K562 (cell line): ENCODE data around the gene TARS1. TPM values are rescaled to one million over a fixed set of nuclear protein-coding genes. Genes with fewer than 3 reads are reported as not detected.

ENCODE experiments used
- ATAC-seq: fragments of 200-7000 bp; cut with Tn5 transposase; 3 replicates; pipeline ENCODE4 v1.9.1; 2020; ENCODE audit warnings: moderate library complexity
- BruUV-seq: library from RNA; stranded (reverse); fragments of 400-500 nt; replicated peaks from 2 replicates; lab custom pipeline; 2021; lab: Mats Ljungman, UMichigan
- CTCF ChIA-PET: fragments of 300-600 bp; formaldehyde crosslinking; extraction: SDS; loops from one replicate; lab custom pipeline; 2021; ENCODE audit warnings: low intra/inter-chr PET ratio; lab: Yijun Ruan, JAX
- POLR2A ChIA-PET: fragments of 300-600, 350-650 bp; sonication (Branson Sonifier 250); formaldehyde crosslinking; extraction: SDS; loops from one replicate; lab custom pipeline; 2021; ENCODE audit warnings: antibody characterized with exemption, inconsistent platforms; lab: Yijun Ruan, JAX
- DNase-seq, 4 experiments: peaks; one replicate each; pipeline versions ENCODE4 v3.0.0 to v3.0.0-alpha.2; 2011 to 2018; ENCODE audit warnings: low spot score in 3 of 4, mixed read lengths in 3 of 4; ENCODE audit errors: extremely low read depth in 1 of 4
- FAIRE-seq: peaks from 2 replicates; lab custom pipeline; 2011; peaks lifted over from hg19 to GRCh38; lab: Jason Lieb, UNC
- H2AFZ ChIP-seq: 2 replicates; pipeline ENCODE4 v1.6.0; 2011; ENCODE audit warnings: low read depth, low read length, control low read depth, inconsistent platforms
- H3K27ac ChIP-seq: fragments of 200-600 bp; 3 replicates; pipeline ENCODE4 v1.8.0; 2011; ENCODE audit warnings: low read depth, mild to moderate bottlenecking, control low read depth, inconsistent platforms, low read length, moderate library complexity, mixed read lengths; ENCODE audit errors: extremely low read depth
- H3K27me3 ChIP-seq, 2 experiments: fragments of 300-600 bp in 1 of 2; 2 replicates in 1 of 2; 3 replicates in 1 of 2; pipeline versions ENCODE4 v1.6.0 to v1.8.0; 2011; ENCODE audit warnings: inconsistent platforms in 2 of 2, low read length in 2 of 2, mild to moderate bottlenecking in 1 of 2, mixed read lengths in 1 of 2, moderate library complexity in 1 of 2; ENCODE audit not compliant: control insufficient read depth in 2 of 2, insufficient read depth in 2 of 2
- H3K36me3 ChIP-seq: fragments of 300-600 bp; 3 replicates; pipeline ENCODE4 v1.8.0; 2011; ENCODE audit warnings: mild to moderate bottlenecking, low read length, inconsistent platforms; ENCODE audit not compliant: control insufficient read depth, insufficient read depth
- H3K4me1 ChIP-seq, 2 experiments: fragments of 200-600 bp in 1 of 2; replicated peaks in 1 of 2; 2 replicates in 1 of 2; 3 replicates in 1 of 2; pipeline versions ENCODE4 v1.5.1 to v1.8.0; 2011; ENCODE audit warnings: inconsistent platforms in 2 of 2, low read length in 2 of 2, mild to moderate bottlenecking in 1 of 2, mixed read lengths in 1 of 2, moderate library complexity in 1 of 2; ENCODE audit not compliant: control insufficient read depth in 2 of 2, insufficient read depth in 2 of 2
- H3K4me2 ChIP-seq: 2 replicates; pipeline ENCODE4 v1.6.1; 2011; ENCODE audit warnings: low read length, control low read depth, inconsistent platforms, mixed read lengths; ENCODE audit not compliant: insufficient read depth
- H3K4me3 ChIP-seq: fragments of 200-600 bp; sonication (generic), shearing (Covaris generic); 2 replicates; pipeline ENCODE4 v1.5.1; 2016; ENCODE audit warnings: control low read depth, inconsistent platforms
- H3K79me2 ChIP-seq: fragments of 200-600 bp; 3 replicates; pipeline ENCODE4 v1.8.0; 2011; ENCODE audit warnings: low read length, inconsistent platforms; ENCODE audit not compliant: control insufficient read depth, insufficient read depth
- H3K9ac ChIP-seq, 2 experiments: 2 replicates each; pipeline versions ENCODE4 v1.6.0 to v1.6.1; 2011; ENCODE audit warnings: low read depth in 2 of 2, low read length in 2 of 2, control low read depth in 1 of 2, inconsistent platforms in 1 of 2, mild to moderate bottlenecking in 1 of 2, mixed read lengths in 1 of 2; ENCODE audit not compliant: insufficient read depth in 1 of 2
- H3K9me1 ChIP-seq: one replicate; pipeline ENCODE4 v1.6.0; 2011; ENCODE audit warnings: inconsistent platforms, mild to moderate bottlenecking, low read length, moderate library complexity; ENCODE audit not compliant: control insufficient read depth, insufficient read depth
- H3K9me3 ChIP-seq: replicated peaks from 2 replicates; pipeline ENCODE4 v1.5.1; 2011; ENCODE audit warnings: low read depth, low read length, inconsistent platforms; ENCODE audit not compliant: control insufficient read depth, insufficient read depth
- H4K20me1 ChIP-seq: replicated peaks from 2 replicates; pipeline ENCODE4 v1.6.1; 2011; ENCODE audit warnings: low read length, inconsistent platforms, mixed read lengths; ENCODE audit not compliant: control insufficient read depth, insufficient read depth
- ZNF263 ChIP-seq: sonication (generic); formaldehyde crosslinking; IDR thresholded peaks from 2 replicates; pipeline ENCODE4 v1.8.0; 2022; ENCODE audit warnings: mild to moderate bottlenecking, missing genetic modification reagents, borderline replicate concordance
- WGBS: fragments of 100-300 bp; shearing (Covaris generic); methylation state at CpG from one replicate; pipeline ENCODE4 v1.1.6; 2016; ENCODE audit warnings: low coverage, mixed read lengths; ENCODE audit not compliant: insufficient coverage; ENCODE audit errors: missing lambda C conversion rate; 5-methylcytosine and 5-hydroxymethylcytosine counted together
- in situ Hi-C: fragments of 300-500 bp; cut with MboI; formaldehyde crosslinking; loops from 4 replicates; pipeline ENCODE4 v1.15.0; 2018; ENCODE audit warnings: inconsistent platforms, mixed read lengths
- intact Hi-C: fragments of 100-400 bp; cut with micrococcal nuclease; formaldehyde crosslinking; loops from 2 replicates; pipeline ENCODE4 v1.14.2; 2022
- polyA plus RNA-seq, 8 experiments: library from polyadenylated mRNA; depleted of rRNA in 4 of 8; stranded (reverse) in 5 of 8; unstranded in 3 of 8; fragments of >200 nt; fragmentation: Nextera tagmentation in 2 of 8; fragmentation: Illumina TruSeq in 1 of 8; extraction: Ambion mirVana in 2 of 8; extraction: Trizol in 1 of 8; gene quantifications; 2 replicates each; pipeline versions ENCODE4 v1.2.1 to v1.2.3, GENCODE V29; 2011 to 2014; ENCODE audit warnings: inconsistent platforms in 1 of 8, missing spikeins in 1 of 8
- total RNA-seq, 7 experiments: library from RNA; depleted of rRNA in 6 of 7; stranded (reverse); fragments of >200 nt in 6 of 7; fragmentation: Illumina TruSeq in 2 of 7; extraction: Trizol in 2 of 7; gene quantifications; 2 replicates each; pipeline versions ENCODE4 v1.2.1 to v1.2.3, GENCODE V29; 2011 to 2021; ENCODE audit warnings: low replicate concordance in 1 of 7
- TF ChIP-seq, protein P1 (sequence below), 2 experiments: fragments of 450-650 bp in 1 of 2; sonication (generic) in 1 of 2; formaldehyde crosslinking in 1 of 2; IDR thresholded peaks; 2 replicates each; pipeline versions ENCODE4 v1.7.1 to v1.9.0; 2016 to 2022; ENCODE audit warnings: inconsistent platforms in 1 of 2, mild to moderate bottlenecking in 1 of 2, missing genetic modification reagents in 1 of 2

The TARS1 gene
- total and polyA plus RNA-seq, 9 of the 15 experiments (the other 6 are each of a cell fraction or from before 2014, with no cell fraction given): 263 to 518 (median 439) TPM

GRCh38 chr5:33430983-33431382, 9.8 kb upstream of the TARS1 start:
- Histone ChIP-seq H3K4me1 (no peaks in the 10 kb centered on the region), H3K36me3 (no peaks in the 10 kb centered on the region), H3K27me3 (no peaks in the 10 kb centered on the region), H3K4me3 (no peak overlapping the region), H3K9me1 (no peaks in the 10 kb centered on the region), H4K20me1 (no peaks in the 10 kb centered on the region), H3K9ac (no peak overlapping the region), H3K79me2 (no peaks in the 10 kb centered on the region), H2AFZ (no peak overlapping the region), H3K27ac (no peak overlapping the region), H3K4me2 (no peak overlapping the region), H3K9me3 (no peaks in the 10 kb centered on the region)
- CTCF ChIA-PET: no interaction called here
- intact Hi-C loops: loop anchor here (10.0 kb wide), 2 partner anchors 374 to 1034 kb away; no protein-coding TSS in a partner anchor
- POLR2A ChIA-PET: interaction anchor here (0.6 to 1.4 kb wide), 2 partner anchors 9 to 11 kb away, joined by 3 to 6 read pairs; no protein-coding TSS in a partner anchor
- FAIRE-seq: no peak
- in situ Hi-C loops: loop anchor here (25.0 kb wide), 1 partner anchor 1031 kb away; no protein-coding TSS in a partner anchor
- DNase-seq: no peak
- WGBS: 5% methylated on average over 1 of the region's 1 CpG
- ATAC-seq: no peak
- BruUV-seq: no TSS peak
- TF ChIP-seq ZNF263: no peak
- TF ChIP-seq, protein P1, sequence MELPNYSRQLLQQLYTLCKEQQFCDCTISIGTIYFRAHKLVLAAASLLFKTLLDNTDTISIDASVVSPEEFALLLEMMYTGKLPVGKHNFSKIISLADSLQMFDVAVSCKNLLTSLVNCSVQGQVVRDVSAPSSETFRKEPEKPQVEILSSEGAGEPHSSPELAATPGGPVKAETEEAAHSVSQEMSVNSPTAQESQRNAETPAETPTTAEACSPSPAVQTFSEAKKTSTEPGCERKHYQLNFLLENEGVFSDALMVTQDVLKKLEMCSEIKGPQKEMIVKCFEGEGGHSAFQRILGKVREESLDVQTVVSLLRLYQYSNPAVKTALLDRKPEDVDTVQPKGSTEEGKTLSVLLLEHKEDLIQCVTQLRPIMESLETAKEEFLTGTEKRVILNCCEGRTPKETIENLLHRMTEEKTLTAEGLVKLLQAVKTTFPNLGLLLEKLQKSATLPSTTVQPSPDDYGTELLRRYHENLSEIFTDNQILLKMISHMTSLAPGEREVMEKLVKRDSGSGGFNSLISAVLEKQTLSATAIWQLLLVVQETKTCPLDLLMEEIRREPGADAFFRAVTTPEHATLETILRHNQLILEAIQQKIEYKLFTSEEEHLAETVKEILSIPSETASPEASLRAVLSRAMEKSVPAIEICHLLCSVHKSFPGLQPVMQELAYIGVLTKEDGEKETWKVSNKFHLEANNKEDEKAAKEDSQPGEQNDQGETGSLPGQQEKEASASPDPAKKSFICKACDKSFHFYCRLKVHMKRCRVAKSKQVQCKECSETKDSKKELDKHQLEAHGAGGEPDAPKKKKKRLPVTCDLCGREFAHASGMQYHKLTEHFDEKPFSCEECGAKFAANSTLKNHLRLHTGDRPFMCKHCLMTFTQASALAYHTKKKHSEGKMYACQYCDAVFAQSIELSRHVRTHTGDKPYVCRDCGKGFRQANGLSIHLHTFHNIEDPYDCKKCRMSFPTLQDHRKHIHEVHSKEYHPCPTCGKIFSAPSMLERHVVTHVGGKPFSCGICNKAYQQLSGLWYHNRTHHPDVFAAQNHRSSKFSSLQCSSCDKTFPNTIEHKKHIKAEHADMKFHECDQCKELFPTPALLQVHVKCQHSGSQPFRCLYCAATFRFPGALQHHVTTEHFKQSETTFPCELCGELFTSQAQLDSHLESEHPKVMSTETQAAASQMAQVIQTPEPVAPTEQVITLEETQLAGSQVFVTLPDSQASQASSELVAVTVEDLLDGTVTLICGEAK (IDR thresholded peaks at IDR 0.05): peak; percentile 87
- TF ChIP-seq, protein P1 (CRISPR knock-in tag; IDR thresholded peaks at IDR 0.05): no peak
